Epidermal melanocyte (primary cell): ENCODE measurements around the gene HOXA5.

Experiments
- DNase-seq: peaks from one replicate; pipeline ENCODE4 v3.0.0; 2011; ENCODE audit warnings: low spot score; ENCODE audit not compliant: insufficient read length

Gene HOXA5

GRCh38 chr7:27149842-27150567 lies 6.5 kb upstream of the HOXA5 start:
- no peak for DNase-seq

- no peak for DNase-seq
Measured at GRCh38 chr7:27148756-27149641, 5.5 kb upstream of the HOXA5 start.

DNA sequence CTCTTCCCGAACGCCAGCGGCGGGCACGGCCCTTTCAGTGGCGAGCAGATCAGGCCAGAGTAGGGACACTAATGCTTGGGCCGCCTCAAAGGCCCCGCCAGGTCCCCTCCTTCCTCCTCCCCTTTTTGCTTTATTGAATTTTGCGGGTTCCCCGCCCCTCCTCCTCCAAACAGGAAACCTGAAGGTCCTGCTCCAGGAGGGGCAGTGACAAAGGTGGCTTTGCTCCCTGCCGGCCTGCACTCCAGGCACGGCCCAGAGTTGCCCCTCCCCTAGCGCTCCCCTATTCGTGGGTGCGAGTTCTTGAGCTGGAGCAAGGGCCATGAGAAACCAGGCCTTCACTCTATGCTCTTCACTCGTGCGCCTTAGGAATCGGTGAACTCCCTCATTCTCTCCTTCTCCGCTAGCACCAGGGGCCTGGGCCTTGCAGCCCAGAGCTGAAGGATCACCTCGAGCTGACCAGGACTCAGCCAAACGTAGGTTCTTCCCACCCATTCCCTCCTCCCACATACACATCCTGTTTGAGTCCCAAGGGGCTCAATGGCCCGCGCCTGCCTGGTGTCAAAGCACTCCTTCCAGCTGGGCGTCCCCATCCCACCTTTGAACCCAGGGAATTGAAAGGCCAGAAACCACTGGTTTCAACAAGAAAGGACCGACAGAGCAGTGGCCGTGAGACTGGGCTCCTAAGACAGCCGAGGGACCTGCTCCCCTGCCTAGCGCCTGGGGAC lies 4.7 kb upstream of the HOXA5 start:
- DNase-seq, result no peak

- no peak for DNase-seq
Measured at GRCh38 chr7:27147199-27148030, 3.9 kb upstream of the HOXA5 start, which contains the start of gene HOXA6. Gene HOXA6, minus strand, starts transcription at chr7:27147774. Its CDS starts 25 bp downstream, at chr7:27147749.

DNA sequence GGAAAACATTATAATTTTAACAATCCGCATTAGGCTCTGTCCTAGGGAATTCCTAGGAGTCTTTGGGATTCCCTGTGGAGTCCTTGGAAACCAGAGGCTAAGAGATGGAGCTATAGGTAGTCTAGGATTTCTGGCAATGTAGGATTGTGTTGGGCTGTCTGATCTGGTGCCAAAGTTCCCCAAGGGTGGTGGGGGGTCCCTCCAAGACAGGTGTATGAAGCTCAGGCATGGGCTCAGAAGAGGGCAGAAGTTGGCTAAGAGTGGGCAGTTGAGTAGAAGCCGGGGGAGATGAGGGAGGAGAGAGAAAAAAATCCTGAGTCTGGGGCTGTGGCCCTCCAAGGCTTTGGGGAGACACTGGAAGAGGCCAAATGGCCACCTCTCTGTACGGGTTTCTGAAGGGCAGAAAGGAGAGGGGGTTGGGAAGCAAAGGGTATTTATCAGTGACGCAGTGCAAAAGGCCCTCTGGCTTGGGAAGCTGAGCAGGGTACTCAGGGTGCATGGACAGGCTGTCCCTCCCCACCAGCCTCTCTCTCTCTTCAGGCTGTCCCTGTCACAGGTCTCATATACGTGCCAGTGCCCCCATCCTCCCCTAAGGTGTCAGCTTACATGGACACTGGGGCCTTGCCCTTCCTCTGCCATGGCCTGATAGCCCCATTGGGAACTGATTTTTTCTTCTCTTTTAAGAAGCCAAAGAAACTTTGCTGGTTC lies 3.2 kb upstream of the HOXA5 start:
- no peak for DNase-seq

- DNase-seq, result no peak
Measured at GRCh38 chr7:27145914-27146412, 2.5 kb upstream of the HOXA5 start.

GRCh38 chr7:27145165-27145913 lies 1.9 kb upstream of the HOXA5 start:
- no peak for DNase-seq

- DNase-seq, result no peak
Measured at GRCh38 chr7:27144781-27145164, 1.3 kb upstream of the HOXA5 start.

- DNase-seq, result no peak
Measured at GRCh38 chr7:27143950-27144780, 684 bp upstream of the HOXA5 start.

DNA sequence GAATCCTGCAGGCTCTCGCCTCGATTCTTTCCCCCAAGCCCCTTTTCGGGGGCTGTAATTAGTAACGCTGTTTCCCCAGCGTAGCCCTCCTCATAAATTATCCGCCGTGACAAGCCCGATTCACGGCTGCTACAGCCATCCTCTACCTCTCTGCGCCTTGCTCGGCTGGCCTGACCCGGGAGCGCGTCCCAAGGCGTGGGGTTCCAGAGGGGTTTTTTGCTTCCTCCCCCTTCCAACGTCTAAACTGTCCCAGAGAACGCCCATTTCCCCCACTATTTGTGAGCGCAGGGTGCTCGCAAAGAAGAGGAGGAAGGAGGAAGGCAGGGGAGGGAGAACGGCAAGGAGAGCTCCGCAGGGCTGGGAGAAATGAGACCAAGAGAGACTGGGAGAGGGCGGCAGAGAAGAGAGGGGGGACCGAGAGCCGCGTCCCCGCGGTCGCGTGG lies 880 bp downstream of the HOXA5 start:
- no peak for DNase-seq

- DNase-seq, result no peak
Measured at GRCh38 chr7:27141923-27142579, 1.4 kb downstream of the HOXA5 start.

GRCh38 chr7:27141137-27141922 lies 2.2 kb downstream of the HOXA5 start:
- DNase-seq, result no peak

DNA sequence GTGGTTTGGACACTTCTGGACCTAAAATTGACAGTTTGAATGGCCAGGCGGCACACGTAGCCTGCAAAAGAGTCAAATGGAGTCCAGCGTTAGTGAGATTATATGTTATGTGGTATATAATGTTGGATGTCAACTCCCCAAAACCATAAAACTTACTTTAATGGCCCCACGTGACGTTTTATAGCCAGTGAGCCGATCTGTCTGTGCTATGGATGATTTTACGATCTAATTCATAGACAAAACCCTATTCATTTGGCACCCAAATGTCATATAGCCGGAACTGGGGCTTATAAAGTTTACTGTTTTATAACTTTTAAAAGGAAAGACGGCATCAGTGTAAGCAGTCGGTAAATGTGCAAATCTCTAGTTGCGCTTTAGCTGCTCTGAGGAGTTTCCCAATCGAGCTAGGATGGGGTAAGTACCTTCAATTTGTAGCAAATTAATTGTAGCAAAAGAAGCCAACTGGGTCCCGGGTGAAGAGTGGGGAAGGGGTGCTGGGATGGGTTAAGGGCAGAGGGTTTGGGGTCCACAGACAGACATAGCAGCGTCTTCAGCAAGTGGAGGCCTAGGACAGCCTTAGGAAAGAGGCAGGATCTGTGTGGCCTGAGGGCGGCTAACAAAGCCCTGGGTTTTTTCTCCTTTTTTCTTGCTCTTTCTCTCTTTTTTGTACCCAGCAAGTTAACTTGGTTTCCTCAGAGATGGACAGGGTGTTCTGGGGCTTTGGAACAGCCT lies 3.2 kb downstream of the HOXA5 start:
- DNase-seq, result no peak

DNA sequence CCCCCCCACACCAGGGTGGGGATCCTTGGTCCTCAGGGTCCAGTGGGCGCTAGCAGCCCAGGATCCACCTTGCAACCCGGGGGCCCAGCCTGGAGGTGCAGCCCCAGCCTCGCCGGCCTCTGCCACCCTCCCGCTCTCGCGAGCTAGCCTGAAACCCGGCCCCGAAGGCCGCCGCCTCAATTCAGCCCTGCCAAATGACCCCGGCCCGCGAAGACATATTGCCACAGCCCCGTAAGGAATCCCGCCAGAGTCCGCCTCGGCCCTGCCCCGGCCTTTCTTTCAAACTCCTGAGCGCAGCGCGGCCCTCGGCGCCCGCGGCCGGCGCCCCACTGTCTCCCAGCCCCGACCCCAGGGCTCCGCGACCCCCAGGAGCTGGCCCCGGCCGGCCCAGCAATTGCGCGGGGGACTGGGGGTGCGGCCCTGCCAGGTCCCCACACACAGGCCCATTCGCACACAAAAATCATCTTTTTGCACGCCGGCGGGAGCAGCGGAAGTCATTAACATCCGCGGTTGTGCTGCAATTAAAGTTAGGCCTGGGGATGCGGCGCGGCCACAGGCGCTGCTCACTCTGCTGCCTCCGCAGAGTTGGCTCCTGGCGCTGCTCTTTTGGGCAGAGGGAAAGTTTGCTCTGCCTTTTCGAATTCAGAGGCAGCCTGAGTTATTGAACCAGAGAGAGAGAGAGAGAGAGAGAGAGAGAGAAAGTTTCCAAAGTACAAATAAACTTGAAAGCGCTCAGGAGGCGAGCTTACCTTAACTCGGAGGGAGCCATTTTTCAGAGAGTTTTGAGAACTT lies 4.0 kb downstream of the HOXA5 start:
- DNase-seq, result no peak

- DNase-seq, result no peak
Measured at GRCh38 chr7:27138985-27139333, 4.5 kb downstream of the HOXA5 start.

DNA sequence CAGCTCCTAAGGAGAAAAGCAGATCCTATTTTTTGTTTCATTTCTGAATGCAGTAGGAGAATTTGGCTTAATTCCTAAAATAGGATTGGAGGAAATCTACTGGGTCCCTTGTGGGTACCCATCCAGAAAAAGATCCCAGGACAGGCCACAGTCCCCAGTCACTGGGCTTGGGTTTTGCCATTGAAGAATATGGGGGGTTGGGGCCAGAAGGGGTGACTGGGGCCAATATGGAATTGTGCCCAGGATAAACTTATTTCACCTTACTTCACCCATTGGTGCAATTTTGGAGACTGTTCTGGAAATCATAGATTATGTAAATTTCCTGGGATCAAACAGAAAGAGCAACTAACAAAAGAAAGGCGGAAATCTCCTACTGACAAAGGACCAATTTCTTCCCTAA lies 5.0 kb downstream of the HOXA5 start:
- DNase-seq, result no peak
